BE2C (cell line): ENCODE data around the gene MAP3K5.
"Not testable (repeated sequence)": the region's sequence is repeated elsewhere in the genome, so short reads cannot be mapped to it uniquely, and the experiment has no call there.

Experiments
- DNase-seq: peaks from one replicate; pipeline ENCODE4 v3.0.0-alpha.2; 2020
- H3K27me3 ChIP-seq: fragments of 250-450 bp; sonication (Bioruptor Pico); 2 replicates; pipeline ENCODE4 v1.5.1; 2020; ENCODE audit warnings: mild to moderate bottlenecking
- H3K36me3 ChIP-seq: fragments of 250-450 bp; sonication (Bioruptor Pico); 2 replicates; pipeline ENCODE4 v1.5.1; 2020; ENCODE audit warnings: mild to moderate bottlenecking
- H3K4me1 ChIP-seq: fragments of 250-450 bp; sonication (Bioruptor Pico); 2 replicates; pipeline ENCODE4 v1.5.1; 2020
- H3K4me3 ChIP-seq: 2 replicates; pipeline ENCODE4 v1.5.1; 2011; ENCODE audit warnings: low read depth, low read length
- H3K9me3 ChIP-seq: fragments of 250-450 bp; sonication (Bioruptor Pico); 2 replicates; pipeline ENCODE4 v1.5.1; 2020
- CTCF ChIP-seq: IDR thresholded peaks from 2 replicates; pipeline ENCODE4 v1.5.1; 2012; ENCODE audit warnings: mild to moderate bottlenecking, low read depth, low read length

The MAP3K5 gene

GRCh38 chr6:136822376-136823127, 30.3 kb upstream of the MAP3K5 start, which contains the start of gene PEX7:
Gene PEX7 (plus strand): TSS chr6:136822592. CDS start chr6:136822666, 74 bp downstream.
- no peaks in the 10 kb centered on the region for H3K27me3 ChIP-seq
- H3K36me3 ChIP-seq, result no peaks in the 10 kb centered on the region; the same call in none of the 2 replicates
- no peaks in the 10 kb centered on the region for H3K9me3 ChIP-seq
- H3K4me3 ChIP-seq, result peak within 1 kb of the TSS; percentile 86
- peak; percentile 67 for TF ChIP-seq CTCF
- no peaks in the 10 kb centered on the region for H3K4me1 ChIP-seq
- DNase-seq, result peak; percentile 90

GRCh38 chr6:136822046-136822375, 29.7 kb upstream of the MAP3K5 start:
- H3K27me3 ChIP-seq, result no peaks in the 10 kb centered on the region
- TF ChIP-seq CTCF, result no peak
- peak overlapping the region; percentile 86 for H3K4me3 ChIP-seq
- H3K9me3 ChIP-seq, result no peaks in the 10 kb centered on the region
- H3K4me1 ChIP-seq, result no peaks in the 10 kb centered on the region
- H3K36me3 ChIP-seq, result no peaks in the 10 kb centered on the region; the same call in 1 of the 2 replicates
- DNase-seq, result no peak

GRCh38 chr6:136820561-136820960, 28.3 kb upstream of the MAP3K5 start:
- H3K4me1 ChIP-seq, result no peaks in the 10 kb centered on the region
- H3K27me3 ChIP-seq, result no peaks in the 10 kb centered on the region
- DNase-seq, result no peak
- H3K4me3 ChIP-seq, result no peak overlapping the region
- H3K9me3 ChIP-seq, result no peaks in the 10 kb centered on the region
- no peak for TF ChIP-seq CTCF
- H3K36me3 ChIP-seq, result no peaks in the 10 kb centered on the region

GRCh38 chr6:136816656-136817055, 24.4 kb upstream of the MAP3K5 start:
- Histone ChIP-seq H3K4me3 (no peak overlapping the region), H3K27me3 (no peaks in the 10 kb centered on the region), H3K9me3 (no peaks in the 10 kb centered on the region), H3K4me1 (no peaks in the 10 kb centered on the region), H3K36me3 (no peaks in the 10 kb centered on the region)
- TF ChIP-seq CTCF, result no peak
- DNase-seq, result no peak

- H3K27me3 ChIP-seq, H3K9me3 ChIP-seq, H3K4me3 ChIP-seq, H3K36me3 ChIP-seq, DNase-seq, H3K4me1 ChIP-seq: not testable (repeated sequence)
These were observed 23.3 kb upstream of the MAP3K5 start for GRCh38 chr6:136815608-136816007.

- no peak for TF ChIP-seq CTCF
- H3K27me3 ChIP-seq, result no peaks in the 10 kb centered on the region
- no peaks in the 10 kb centered on the region for H3K36me3 ChIP-seq
- no peak overlapping the region for H3K4me3 ChIP-seq
- no peaks in the 10 kb centered on the region for H3K9me3 ChIP-seq
- no peaks in the 10 kb centered on the region for H3K4me1 ChIP-seq
- no peak for DNase-seq
These were observed 19.9 kb upstream of the MAP3K5 start for GRCh38 chr6:136812174-136812573.
